ENCODE data around the gene TRAM2.

DNA sequence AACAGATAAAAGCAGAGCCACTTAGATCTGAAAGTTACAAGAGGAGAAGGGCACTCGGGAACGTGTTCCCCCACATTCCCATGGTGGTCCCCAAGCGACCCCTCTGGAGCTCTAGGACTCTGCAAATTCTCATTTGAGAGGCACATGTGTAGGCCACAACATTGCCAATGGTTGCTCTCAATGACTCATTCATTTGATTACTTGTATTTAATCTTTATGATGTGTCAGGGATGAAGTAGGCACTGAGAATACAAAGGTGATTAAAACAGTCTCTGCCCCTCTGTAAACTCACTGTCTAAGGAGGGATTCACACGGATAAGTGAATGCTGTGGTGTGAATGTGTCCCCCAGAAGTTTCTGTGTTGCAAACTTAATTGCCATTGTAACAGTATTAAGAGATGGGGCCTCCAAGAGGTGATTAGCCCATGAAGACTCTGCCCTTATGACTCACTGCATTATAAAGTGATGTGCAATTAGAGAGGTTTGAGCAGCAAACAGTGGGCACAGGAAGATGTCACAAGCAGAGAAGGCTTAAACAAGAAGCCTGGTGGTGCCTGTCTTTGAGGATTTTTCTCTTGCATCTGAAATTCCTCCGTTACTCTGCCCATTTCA lies 34.0 kb upstream of the TRAM2 start:
- TF ChIP-seq, protein P1, sequence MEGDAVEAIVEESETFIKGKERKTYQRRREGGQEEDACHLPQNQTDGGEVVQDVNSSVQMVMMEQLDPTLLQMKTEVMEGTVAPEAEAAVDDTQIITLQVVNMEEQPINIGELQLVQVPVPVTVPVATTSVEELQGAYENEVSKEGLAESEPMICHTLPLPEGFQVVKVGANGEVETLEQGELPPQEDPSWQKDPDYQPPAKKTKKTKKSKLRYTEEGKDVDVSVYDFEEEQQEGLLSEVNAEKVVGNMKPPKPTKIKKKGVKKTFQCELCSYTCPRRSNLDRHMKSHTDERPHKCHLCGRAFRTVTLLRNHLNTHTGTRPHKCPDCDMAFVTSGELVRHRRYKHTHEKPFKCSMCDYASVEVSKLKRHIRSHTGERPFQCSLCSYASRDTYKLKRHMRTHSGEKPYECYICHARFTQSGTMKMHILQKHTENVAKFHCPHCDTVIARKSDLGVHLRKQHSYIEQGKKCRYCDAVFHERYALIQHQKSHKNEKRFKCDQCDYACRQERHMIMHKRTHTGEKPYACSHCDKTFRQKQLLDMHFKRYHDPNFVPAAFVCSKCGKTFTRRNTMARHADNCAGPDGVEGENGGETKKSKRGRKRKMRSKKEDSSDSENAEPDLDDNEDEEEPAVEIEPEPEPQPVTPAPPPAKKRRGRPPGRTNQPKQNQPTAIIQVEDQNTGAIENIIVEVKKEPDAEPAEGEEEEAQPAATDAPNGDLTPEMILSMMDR (IDR thresholded peaks at IDR 0.05), result no peak
- no peak for TF ChIP-seq POLR2A (IDR thresholded peaks at IDR 0.05)

Measured in right lobe of liver (tissue), 4 donors.